GM19025 (cell line): ENCODE results near the gene AGRP.

Experiments
- ATAC-seq: cut with Tn5 transposase; IDR thresholded peaks from one replicate; pipeline ENCODE4 v1.9.1; 2021; ENCODE audit warnings: mild to moderate bottlenecking, low read depth, moderate library complexity; ENCODE audit not compliant: unreplicated experiment

The AGRP gene

DNA sequence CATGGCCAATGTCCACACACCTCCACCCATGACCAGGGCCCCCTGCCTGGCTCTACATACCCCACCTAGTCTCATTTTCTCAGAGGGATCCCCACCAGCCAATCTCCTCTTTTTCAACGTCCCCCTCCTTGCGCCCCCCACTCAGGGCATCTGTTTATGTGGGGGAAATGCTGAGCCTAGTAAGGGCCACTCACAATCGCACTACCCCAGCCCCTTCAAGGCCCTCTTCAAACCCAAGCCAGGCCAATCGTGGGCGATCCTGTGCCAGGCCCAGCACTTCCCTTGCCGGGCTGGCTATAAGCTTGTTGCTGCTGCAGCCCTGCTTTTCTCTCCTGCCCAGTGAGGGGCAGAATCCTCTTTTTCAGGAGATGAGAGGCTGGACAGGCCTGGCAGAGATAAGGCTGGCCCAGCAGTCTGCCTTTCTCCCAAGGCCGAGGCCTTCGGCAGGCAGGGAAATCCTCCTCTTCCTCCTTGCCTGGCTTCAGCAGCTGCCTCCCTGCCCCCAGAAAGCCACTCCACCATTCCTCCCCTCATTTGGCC is 36.3 kb downstream of the AGRP start:
- no peak for ATAC-seq

DNA sequence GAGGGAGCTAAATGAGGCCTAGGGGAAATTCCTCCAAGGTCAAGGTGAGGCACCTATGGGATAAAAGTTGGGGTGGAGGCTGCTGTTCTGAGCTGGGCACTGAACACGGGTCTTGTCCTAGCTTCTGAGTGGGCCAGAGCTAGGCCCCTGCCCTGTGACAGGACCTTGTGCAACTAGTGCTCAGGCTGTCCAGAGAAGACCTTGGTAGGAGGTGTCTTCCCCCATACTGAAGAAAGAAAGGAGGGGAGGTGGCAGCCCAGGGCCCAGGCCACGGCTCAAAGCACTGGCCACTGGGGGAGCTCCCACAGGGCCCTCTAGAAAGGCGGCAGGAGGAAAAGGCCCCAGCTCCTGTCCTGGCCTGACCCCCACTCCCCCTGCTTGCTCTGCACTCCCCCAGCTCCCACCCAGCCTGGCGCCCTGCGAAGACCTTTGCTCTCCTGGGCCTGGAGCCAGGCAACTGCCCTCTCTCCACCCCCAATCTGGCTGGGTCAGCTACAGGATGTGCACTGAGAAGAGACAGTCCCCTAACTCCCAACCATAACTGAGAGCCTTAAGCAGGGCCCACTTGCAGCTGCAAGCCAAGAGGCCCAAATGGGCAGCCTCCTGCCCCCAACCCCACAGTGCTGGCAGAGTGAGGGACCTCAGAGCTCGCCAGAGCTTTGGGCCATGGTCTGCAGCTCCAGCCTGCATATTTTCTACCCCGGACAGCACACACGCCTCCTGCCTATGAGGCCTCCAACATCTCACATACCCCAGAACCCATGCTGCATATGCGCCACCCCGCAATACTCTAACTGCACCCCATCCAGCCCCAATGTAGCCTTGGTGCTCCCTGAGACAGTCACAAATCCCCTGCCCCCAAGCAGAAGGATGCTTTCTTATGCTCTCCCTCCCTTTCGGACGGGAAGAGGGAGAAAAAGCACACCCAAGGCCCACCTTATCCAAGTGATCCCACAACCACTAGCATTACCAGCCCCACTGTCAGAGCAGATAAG is 37.1 kb downstream of the AGRP start:
- ATAC-seq = no peak

DNA sequence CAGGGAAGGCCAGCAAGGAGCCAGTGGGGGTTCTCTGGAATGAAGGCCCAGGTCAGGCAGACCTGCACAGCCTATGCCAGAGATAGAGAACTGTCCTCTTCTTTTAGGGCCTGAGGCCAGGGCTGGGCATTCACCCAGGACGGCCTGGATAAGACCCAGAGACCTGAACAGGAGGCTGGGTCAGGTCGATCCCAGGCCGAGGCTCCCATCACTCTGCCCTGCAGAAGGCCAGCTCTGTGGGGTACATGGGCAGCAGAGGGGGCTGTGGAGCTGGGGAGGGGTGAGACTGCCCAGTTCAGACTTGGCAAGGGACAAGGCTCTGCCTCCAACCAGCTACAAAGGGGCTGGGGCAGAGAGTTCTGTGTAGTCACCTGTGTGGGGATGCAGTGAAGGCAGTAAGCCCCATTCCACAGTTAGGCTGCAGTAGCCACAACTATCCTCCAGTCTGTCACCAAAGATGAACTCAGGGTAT is 37.9 kb downstream of the AGRP start:
- no peak for ATAC-seq

DNA sequence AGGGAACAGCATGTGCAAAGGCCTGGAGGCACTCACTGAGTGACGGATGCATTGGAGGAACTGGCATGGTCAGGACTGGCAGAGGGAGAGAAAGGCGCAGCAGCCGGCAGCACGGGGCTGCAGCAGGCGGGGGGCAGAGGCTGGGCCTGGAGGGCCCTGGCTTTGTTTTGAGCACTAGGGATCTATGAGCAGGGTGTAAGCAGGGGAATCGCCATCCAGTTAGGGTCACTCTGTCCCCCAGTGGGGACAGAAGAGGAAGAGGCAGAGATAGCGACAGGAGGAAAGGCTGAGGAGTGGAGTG is 38.3 kb downstream of the AGRP start:
- no peak for ATAC-seq

- ATAC-seq = no peak
These were observed 38.9 kb downstream of the AGRP start for GRCh38 chr16:67444259-67445125.

GRCh38 chr16:67443265-67443664 is 40.1 kb downstream of the AGRP start:
- no peak for ATAC-seq

GRCh38 chr16:67442581-67443255 is 40.6 kb downstream of the AGRP start:
- ATAC-seq = no peak

DNA sequence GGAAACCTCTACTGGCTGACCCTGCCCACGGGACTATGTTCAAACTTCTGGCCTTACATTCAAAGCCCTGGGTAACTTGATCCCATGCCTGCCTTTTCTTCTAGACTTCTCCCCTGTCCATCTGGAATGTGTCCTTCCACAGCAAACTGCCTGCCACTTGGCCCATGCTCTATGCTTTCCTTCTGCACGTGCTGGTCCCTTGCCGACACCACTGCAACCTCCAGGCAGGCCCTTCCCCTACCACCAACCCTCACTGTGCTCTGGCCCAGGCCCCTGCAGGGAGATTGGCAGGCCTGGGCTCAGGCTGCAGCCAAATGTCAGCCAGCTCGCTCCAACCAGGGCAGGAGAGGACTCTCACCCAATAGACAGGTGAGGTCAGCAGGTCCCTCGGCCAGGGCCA is 41.4 kb downstream of the AGRP start:
- ATAC-seq = no peak

GRCh38 chr16:67441271-67441753 is 42.0 kb downstream of the AGRP start:
- ATAC-seq = no peak

GRCh38 chr16:67438824-67439393 is 44.4 kb downstream of the AGRP start:
- ATAC-seq = no peak

GRCh38 chr16:67438098-67438791 is 45.1 kb downstream of the AGRP start:
- no peak for ATAC-seq

DNA sequence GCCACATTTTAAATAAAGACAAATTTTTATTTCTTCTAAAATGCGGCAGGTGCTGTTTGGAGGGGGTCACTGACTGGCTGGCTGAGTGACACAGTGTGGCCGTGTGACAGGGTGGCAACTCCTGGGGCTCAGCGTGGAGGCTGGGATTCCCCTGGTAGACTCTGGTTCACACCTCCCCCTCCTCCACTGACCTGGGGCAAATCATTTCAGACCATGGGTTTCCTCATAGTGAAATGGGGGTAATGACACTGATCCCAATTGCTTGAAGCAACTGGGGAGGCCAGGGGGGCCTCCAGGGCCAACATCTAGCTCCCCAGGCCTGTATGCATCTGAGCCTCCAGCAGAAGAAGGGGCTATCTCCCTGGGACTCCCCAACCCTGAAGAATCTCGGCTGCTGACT is 45.8 kb downstream of the AGRP start:
- peak; percentile 52 for ATAC-seq

GRCh38 chr16:67436640-67437193 is 46.6 kb downstream of the AGRP start:
- no peak for ATAC-seq

DNA sequence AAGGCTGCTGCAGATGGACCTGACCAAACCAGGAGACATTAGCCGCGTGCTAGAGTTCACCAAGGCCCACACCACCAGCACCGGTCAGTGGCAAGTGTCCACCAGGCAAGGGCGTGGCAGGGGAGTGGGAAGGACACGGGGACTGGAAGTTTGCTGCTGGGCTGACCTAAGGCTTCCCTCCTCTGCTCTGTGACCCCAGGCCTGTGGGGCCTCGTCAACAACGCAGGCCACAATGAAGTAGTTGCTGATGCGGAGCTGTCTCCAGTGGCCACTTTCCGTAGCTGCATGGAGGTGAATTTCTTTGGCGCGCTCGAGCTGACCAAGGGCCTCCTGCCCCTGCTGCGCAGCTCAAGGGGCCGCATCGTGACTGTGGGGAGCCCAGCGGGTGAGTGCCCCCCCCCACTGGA is 47.6 kb downstream of the AGRP start:
- ATAC-seq = no peak

DNA sequence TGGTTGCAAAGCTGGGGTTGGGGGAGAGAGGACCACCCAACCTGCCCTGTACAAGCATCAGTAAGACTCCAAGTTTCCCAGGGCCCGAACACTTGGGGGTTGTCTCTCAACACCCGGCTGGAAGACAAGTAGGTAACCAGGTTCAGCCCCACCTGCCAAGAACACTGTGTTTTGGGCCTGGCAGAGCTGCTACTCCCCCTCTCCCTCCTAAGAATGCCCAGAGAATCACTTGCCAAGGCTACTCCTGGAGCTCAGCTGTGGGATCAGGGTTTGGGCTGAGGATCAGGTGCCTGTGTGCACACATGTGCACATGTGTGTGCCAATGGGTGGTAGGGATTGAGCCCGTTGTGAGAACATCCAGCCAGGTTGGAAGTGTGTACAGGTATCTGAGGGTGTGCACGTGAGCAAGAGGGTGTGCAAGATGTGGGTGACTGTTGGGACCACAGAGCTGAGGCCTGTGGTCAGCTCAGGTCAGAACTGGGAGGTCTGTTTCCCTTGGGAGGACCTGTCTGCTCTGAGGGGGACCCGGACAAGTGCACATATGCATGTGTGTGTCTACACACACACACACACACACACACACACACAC is 50.1 kb downstream of the AGRP start:
- no peak for ATAC-seq
